ENCODE data around the gene WWOX.

- TF ChIP-seq CTCF (IDR thresholded peaks at IDR 0.05) (no peak), POLR2A (IDR thresholded peaks at IDR 0.05) (no peak), POLR2AphosphoS5 (IDR thresholded peaks at IDR 0.05) (no peak)
Measured at GRCh38 chr16:78942625-78943245, 843.3 kb downstream of the WWOX start.

All from gastroesophageal sphincter (tissue), 3 donors.